T follicular helper cell (primary cell): Measurements from ENCODE around the gene TGFBRAP1.
A peak's percentile ranks its signal among the peaks of the same experiment; 100 is the strongest.
"Not testable (repeated sequence)": the region's sequence is repeated elsewhere in the genome, so short reads cannot be mapped to it uniquely, and the experiment has no call there.

Source experiments
- DNase-seq: peaks from one replicate; pipeline ENCODE4 v3.0.0-alpha.2; 2020; ENCODE audit warnings: low read depth

Gene TGFBRAP1

DNA sequence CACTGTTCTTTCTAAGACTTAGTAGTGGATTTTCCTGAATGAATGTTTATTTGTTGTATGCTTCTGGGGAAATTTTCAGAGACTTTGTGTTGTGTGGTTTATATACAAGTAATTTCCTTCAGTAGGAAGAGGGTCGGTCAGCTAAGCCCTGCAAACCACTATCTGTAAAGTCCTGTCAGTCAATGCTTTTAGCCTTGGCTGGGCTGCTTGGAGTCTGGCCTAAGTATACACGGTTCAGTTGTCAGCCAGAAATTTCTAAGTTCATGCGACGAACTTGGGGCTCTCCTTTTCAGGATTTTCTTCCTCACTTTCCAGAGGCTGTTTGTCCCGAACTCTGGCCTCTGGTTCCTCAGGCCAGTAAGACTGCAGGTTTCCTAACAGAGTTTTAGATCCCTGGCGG is 29.1 kb upstream of the TGFBRAP1 start:
- no peak for DNase-seq

- DNase-seq = no peak
Measured at GRCh38 chr2:105357122-105357521, 27.6 kb upstream of the TGFBRAP1 start.

DNA sequence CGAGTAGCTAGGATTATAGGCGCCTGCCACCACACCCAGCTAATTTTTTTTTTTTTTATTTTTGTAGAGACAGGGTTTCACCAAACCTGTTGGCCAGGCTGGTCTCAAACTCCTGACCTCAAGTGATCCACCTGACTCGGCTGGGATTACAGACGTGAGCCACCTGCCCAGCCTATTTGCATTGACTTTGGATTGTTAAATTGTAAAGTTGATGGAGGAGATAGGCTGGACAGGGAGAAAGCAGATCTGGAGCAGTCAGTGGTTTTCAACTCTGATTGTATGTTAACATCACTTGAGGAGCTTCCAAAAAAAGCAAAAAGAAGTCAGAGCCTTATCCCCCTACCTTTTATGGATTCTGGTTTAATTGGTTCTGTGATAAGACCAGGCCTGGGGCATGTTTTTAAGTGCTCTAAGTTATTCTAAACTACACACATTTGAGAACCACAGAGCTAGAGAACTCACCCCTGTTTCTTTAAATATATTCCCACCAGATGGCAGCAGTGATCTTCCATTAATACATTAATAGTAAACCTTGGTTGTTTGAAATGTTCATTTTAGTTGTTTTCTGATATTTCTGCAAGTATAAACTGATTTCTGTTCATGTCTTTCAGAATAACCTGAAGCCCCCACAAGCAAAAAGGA is 15.3 kb upstream of the TGFBRAP1 start:
- no peak for DNase-seq

GRCh38 chr2:105339414-105339813 is 9.9 kb upstream of the TGFBRAP1 start:
- DNase-seq = no peak

- DNase-seq = no peak
Measured at GRCh38 chr2:105338020-105338385, 8.5 kb upstream of the TGFBRAP1 start.

DNA sequence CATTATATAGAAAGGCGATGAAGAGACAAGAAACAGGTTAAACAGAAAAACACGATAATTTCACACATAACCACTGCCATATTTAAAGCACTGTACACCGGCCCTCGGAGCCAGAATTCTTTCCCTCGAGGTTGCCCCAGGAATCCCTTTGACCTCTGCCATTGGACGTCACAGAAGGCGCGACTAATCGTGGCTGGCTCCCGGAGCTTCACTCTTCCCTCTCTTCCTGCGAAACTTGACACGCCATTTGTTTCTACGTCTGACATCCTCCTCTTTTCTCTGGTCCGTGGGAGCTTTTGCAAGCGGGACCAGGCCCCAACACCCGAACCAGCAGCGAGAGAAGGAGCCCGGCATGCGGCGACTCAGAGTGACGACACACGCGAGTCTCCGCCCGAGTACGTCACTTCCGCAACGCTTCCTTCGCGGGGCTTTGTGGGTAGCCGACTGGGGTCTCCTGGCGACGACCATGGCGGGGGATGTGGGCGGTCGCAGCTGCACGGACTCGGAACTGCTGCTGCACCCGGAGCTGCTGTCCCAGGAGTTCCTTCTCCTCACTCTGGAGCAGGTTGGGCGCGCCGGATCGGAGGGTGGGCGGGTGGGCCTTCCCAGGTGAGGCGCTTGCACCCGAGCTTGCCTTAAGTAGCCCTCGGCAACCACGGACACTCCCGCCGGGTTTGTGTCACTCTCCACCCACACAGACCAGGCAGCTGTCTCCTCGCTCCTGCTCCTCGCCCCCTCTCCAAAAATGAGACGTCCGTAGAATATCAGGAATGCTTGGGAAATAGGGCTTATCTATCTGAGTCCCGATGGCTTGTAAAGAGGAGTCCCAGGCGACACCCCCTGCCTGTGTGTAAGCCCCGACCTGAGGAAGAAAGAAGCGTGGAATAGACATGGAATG is 7.8 kb upstream of the TGFBRAP1 start, which contains the start of gene C2orf49:
C2orf49 (plus strand) TSS at position 419 of the 898 bp plus-strand sequence; CDS start at position 467, 48 bp downstream.
- peak; percentile 82 for DNase-seq

DNA sequence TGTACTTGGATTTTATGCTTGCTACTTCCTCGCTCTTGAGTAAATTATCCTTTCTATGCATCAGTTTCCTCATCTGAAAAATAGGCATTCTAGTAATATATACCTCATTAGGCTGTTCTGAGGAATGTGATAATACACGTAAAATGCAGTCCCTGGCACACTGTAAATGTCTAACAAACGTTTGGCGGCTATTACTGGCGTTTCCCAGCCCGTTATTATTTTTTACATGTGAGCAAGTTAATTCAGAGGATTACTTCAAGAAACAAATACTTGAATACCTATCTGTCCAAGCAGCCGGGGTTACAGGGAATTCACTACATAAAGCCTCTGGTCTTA is 7.2 kb upstream of the TGFBRAP1 start:
- DNase-seq = no peak

GRCh38 chr2:105335469-105335868 is 5.9 kb upstream of the TGFBRAP1 start:
- DNase-seq = no peak

DNA sequence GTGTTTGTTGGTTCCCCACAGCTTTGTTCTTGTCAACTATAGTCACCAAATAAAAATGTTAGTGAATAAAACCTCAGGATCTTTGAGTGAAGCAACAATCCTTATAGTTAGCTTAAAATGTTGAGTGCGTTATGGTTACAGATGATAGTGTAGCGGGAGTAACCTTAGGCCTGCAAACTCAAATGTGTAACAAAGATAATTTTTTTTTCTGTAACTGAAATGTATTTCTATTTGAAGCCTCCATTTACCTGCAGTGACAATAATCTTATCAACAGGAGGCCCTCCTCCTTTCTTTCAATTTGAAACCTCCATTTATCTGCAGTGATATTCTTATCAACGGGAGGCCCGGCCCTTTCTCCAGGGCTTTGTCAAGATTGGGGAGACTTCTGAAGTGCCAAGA is 4.7 kb upstream of the TGFBRAP1 start:
- DNase-seq = no peak

DNA sequence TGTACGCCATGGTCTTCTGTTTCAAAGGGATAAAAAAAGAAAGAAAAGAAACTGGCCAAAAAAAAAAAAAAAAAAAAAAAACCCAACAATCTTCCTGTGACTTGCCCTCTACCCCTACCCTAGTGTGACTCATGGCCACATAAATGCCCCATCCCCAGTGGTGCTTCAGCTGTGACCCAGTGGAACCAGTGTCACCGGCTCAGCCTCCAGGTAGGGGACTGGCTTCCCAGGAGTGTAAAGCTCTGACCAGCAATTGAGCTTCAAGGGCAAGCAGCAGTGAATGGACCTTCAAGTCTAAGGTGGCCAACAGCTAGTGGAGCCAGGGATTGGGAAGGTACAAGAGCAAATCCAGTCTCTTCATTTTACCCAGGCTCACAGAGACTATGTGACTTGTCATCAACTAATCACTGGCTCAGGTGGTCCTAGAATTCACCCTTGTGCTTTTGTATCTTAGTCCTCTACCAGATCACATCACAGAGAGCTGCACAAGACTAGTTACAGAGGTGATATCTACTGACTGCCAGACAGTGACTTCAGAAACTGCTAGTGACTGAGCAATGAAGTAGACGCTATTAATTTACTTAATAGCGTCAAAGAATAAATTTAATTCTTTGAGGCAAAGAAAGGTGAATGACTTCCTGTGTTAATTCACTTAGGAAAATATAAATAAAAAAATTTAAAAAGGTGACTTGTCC is 1.3 kb upstream of the TGFBRAP1 start:
- no peak for DNase-seq

- no peak for DNase-seq
Measured at GRCh38 chr2:105329197-105329554, 359 bp downstream of the TGFBRAP1 start.

DNA sequence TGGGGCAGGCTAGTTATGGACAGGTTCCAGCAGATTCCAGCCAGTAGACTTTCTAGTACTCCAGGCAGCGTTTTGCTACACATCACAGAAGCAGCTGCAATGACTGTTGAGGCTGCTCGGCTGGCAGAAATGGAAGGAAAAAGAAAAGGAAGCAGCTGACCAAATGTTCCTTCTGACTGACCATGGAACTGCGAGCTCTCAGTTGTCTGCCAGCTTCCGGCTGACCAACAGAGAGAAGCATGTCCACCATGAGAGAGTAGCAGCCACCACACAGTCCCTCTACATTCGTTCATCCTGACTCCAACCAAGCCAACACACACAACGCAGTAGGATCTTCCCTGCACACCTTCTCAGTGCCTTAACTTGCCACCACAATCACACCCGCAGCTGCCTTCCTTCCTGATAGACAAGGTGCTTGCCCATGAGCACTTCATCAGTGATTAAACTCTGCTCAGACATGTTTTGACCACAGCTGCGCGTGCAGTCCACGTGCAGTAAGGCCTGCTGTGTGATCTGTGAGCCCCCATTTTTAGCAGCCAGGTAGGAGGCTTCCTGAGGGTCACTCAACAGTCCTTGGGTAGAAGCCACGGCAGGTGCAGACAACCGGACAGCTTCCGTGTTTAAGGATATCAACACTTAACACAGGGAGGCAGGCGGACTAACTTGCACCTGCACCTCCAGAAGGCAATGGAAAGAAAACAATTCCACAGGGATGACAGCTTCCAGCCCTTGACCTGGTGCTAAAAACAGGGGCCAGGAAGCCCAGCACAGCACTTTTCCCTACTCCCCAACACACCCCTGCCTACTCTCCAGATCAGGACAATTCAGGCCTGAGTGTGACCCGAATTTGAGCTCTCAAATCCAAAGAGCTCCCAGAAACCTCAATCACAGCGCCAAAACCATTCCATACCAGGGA is 996 bp downstream of the TGFBRAP1 start:
- no peak for DNase-seq

DNA sequence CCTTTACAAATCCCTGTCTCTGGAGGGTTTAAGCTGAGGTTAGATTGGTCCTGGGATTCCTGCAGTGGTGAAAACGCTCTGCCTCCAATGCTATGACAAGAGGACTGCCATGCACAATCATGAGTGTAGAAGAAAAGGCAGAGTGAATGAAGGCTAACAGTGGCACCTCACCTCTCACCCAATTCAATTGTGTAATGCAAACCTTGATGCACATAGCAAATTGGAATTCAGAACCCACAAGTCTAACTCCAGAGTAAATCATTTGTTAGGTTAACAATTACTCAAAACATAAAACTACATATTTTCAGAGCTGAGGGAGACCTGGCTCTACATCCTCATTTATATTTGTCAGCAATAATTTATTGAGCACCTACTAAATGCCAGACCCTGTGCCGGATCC is 1.8 kb downstream of the TGFBRAP1 start:
- no peak for DNase-seq

- DNase-seq = not testable (repeated sequence)
Measured at GRCh38 chr2:105327271-105327670, 2.3 kb downstream of the TGFBRAP1 start.

DNA sequence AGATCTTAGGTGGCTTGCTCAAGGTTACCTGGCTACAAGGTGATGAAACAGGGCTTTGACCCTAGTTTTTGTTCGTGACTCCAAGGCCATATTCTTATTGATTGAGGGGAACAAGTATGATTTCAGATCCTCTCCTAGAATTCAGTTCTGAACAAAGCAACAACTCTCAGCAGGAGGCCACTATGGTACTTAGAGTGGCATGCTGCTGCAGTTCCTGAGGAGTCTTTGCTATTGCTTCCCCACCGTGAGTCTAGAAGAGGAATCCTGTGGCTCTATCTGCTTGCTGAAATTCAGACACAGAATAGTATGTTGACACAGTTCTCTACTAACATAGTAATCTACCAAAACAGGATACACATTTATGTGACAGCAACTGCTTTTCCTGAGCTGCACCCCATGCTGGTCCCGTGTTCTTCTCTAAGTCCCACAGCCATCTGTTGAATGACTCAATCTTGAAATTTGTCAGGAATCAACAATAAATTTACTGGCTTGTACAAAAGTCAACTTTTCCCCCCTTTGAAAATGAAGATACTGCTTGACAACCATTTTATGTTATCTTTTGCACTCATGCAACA is 4.1 kb downstream of the TGFBRAP1 start:
- DNase-seq = no peak

DNA sequence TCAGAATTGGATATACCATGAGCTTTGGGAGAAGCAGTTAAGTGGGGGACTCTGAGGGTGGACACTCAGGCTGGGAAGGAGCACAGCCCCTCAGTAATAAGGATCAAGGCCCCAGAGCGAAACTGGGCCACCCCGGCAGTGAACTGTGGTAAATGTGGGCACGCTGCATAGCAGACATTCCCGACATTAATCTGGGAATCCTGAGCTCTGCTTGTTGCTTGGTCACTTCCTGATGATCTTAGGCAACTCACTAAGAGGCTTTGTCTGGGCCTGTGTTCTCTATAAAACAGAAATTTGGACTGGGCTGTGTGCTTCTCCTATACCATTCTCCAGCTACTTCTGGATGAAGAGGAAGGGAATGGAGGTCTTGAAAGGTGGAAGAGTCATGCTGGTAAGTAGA is 4.8 kb downstream of the TGFBRAP1 start:
- no peak for DNase-seq

DNA sequence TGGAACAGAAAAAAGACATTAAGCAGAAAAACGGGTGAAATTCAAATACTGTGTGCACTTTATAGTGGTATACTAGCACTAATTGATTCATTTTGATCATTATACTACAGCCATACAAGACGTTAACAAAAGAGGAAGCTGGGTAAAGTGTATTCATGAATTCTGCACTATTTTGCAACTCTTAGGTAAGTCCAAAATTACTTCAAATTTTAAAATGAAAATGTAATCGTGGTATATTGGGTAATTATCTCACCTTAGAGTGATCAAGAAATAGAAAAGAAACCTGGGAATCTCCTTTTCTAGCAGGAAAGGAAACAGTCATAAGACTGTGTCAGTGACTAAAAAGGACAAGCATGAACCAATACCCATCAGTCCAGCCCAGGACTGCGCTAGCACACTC is 5.4 kb downstream of the TGFBRAP1 start:
- no peak for DNase-seq

DNA sequence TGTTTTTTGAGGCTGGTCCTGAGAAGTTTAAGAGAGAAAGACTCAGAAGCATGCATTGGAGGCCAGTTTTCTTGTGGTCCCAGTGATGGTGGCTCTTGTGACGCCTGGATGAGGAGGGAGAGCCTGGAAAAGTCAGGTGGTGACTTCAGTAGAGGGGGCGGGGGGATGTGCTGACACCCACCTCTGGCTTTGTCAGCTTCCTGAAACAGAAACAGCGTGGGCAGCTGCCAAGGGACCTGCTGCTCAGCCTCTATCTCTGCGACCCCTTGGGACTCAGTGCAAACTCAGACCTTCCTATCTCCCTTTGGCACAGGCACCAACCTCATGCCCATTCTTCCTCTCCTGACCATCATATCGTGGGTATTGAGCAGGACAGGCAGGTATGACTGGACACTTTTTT is 6.4 kb downstream of the TGFBRAP1 start:
- DNase-seq = no peak

DNA sequence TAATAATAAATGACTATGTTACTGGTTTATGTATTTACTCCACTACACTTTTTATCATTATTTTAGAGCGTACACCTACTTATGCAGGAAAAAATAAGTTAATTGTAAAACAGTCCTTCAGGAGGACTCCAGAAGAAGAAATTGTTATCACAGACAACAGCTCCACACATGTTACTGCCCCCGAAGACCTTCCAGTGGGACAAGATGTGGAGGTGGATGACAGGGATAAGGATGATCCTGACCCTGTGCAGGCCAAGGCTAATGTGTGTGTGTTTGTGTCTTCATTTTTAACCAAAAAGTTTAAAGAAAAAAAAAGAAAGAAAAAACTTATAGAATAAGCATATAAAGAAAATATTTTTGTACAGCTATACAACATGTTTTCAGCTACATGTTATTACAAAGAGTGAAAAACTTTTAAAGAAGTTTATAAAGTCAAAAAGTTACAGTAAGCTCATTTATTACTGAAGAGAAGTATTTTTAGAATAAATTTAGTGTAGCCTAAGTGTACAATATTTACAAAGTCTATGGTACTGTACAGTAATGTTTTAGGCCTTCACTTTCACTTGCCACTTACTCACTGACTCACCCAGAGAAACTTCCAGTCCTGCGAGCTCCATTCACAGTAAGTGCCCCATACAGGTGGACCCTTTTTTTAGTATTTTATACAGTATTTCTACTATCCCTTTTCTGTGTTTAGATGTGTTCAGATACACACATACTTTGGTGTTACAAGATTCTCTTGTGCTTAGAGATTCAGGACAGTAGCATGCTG is 7.5 kb downstream of the TGFBRAP1 start:
- no peak for DNase-seq

- no peak for DNase-seq
Measured at GRCh38 chr2:105320651-105321215, 8.8 kb downstream of the TGFBRAP1 start.
